GM23248 (cell line): Measurements from ENCODE around the gene PCDHGA7.

Experiments
- EZH2 ChIP-seq: fragments of 200-600 bp; sonication (generic); IDR thresholded peaks from 2 replicates; pipeline ENCODE4 v1.6.1; 2018; ENCODE audit warnings: antibody characterized with exemption, mild to moderate bottlenecking; ENCODE audit not compliant: insufficient read depth, poor library complexity, severe bottlenecking
- EZH2phosphoT487 ChIP-seq: fragments of 200-600 bp; sonication (generic); IDR thresholded peaks from 2 replicates; pipeline ENCODE4 v1.6.1; 2018; ENCODE audit warnings: antibody characterized with exemption, moderate library complexity, mild to moderate bottlenecking, low read depth; ENCODE audit not compliant: insufficient read depth

GRCh38 chr5:141383345-141383744 lies 803 bp downstream of the PCDHGA7 start:
- no peak for TF ChIP-seq EZH2phosphoT487
- TF ChIP-seq EZH2, result no peak
